Measurements from ENCODE around the gene SART3.

SART3 gene

GRCh38 chr12:108604208-108604941, 43.4 kb upstream of the SART3 start:
- H3K27me3 ChIP-seq (ENCODE audit: control insufficient read depth, insufficient read depth, low read length) = no peaks in the 10 kb centered on the region
- H3K4me3 ChIP-seq (ENCODE audit: low read depth, low read length) = no peak overlapping the region
- no peak overlapping the region for H3K27ac ChIP-seq

GRCh38 chr12:108603743-108604142, 42.8 kb upstream of the SART3 start:
- Histone ChIP-seq H3K36me3 (ENCODE audit: control insufficient read depth, insufficient read depth, low read length) (no peaks in the 10 kb centered on the region), H3K27ac (no peak overlapping the region), H3K27me3 (ENCODE audit: control insufficient read depth, insufficient read depth, low read length) (no peaks in the 10 kb centered on the region), H3K9me3 (ENCODE audit: control insufficient read depth, low read length) (no peaks in the 10 kb centered on the region), H3K9ac (no peak overlapping the region), H2AFZ (peak overlapping the region; percentile 28), H3K4me1 (peaks cover 3% of the 10 kb centered on the region), H3K4me3 (ENCODE audit: low read depth, low read length) (no peak overlapping the region), H3K4me2 (ENCODE audit: low read length) (no peak overlapping the region), H3K79me2 (no peaks in the 10 kb centered on the region)
- TF ChIP-seq CTCF (IDR thresholded peaks at IDR 0.05) = no peak

More at GRCh38 chr12:108604208-108604941, 43.4 kb upstream of the SART3 start:
- peak overlapping the region; percentile 28 for H2AFZ ChIP-seq
- no peaks in the 10 kb centered on the region for H3K9me3 ChIP-seq (ENCODE audit: control insufficient read depth, low read length)
- H3K4me1 ChIP-seq = peaks cover 3% of the 10 kb centered on the region
- no peak overlapping the region for H3K9ac ChIP-seq
- no peaks in the 10 kb centered on the region for H3K79me2 ChIP-seq
- TF ChIP-seq CTCF (IDR thresholded peaks at IDR 0.05) = no peak
- H3K4me2 ChIP-seq (ENCODE audit: low read length) = no peak overlapping the region
- no peaks in the 10 kb centered on the region for H3K36me3 ChIP-seq (ENCODE audit: control insufficient read depth, insufficient read depth, low read length)

GRCh38 chr12:108602976-108603704, 42.2 kb upstream of the SART3 start:
- no peaks in the 10 kb centered on the region for H3K36me3 ChIP-seq (ENCODE audit: control insufficient read depth, insufficient read depth, low read length)
- no peak overlapping the region for H3K4me2 ChIP-seq (ENCODE audit: low read length)
- H3K79me2 ChIP-seq = no peaks in the 10 kb centered on the region
- H3K4me1 ChIP-seq = peaks cover 3% of the 10 kb centered on the region
- H3K27me3 ChIP-seq (ENCODE audit: control insufficient read depth, insufficient read depth, low read length) = no peaks in the 10 kb centered on the region
- H3K27ac ChIP-seq = no peak overlapping the region
- H2AFZ ChIP-seq = no peak overlapping the region
- H3K4me3 ChIP-seq (ENCODE audit: low read depth, low read length) = no peak overlapping the region
- H3K9me3 ChIP-seq (ENCODE audit: control insufficient read depth, low read length) = no peaks in the 10 kb centered on the region
- TF ChIP-seq CTCF (IDR thresholded peaks at IDR 0.05) = no peak
- H3K9ac ChIP-seq = no peak overlapping the region

GRCh38 chr12:108602209-108602705, 41.3 kb upstream of the SART3 start:
- no peaks in the 10 kb centered on the region for H3K79me2 ChIP-seq
- no peaks in the 10 kb centered on the region for H3K27me3 ChIP-seq (ENCODE audit: control insufficient read depth, insufficient read depth, low read length)
- no peak overlapping the region for H3K4me3 ChIP-seq (ENCODE audit: low read depth, low read length)
- TF ChIP-seq CTCF (IDR thresholded peaks at IDR 0.05) = no peak
- H3K4me2 ChIP-seq (ENCODE audit: low read length) = no peak overlapping the region
- H3K9ac ChIP-seq = no peak overlapping the region
- no peak overlapping the region for H2AFZ ChIP-seq
- peaks cover 3% of the 10 kb centered on the region for H3K4me1 ChIP-seq
- no peak overlapping the region for H3K27ac ChIP-seq
- H3K36me3 ChIP-seq (ENCODE audit: control insufficient read depth, insufficient read depth, low read length) = no peaks in the 10 kb centered on the region
- H3K9me3 ChIP-seq (ENCODE audit: control insufficient read depth, low read length) = no peaks in the 10 kb centered on the region

Measured in parathyroid adenoma (tissue), 2 donors.